HepG2 (cell line): ENCODE measurements around the gene ABHD1. TPM values are rescaled to one million over a fixed set of nuclear protein-coding genes. Genes with fewer than 3 reads are reported as not detected.

ENCODE experiments used
- ATF7 ChIP-seq, 2 experiments: fragments of 450-650 bp in 1 of 2; sonication (generic) in 1 of 2; formaldehyde crosslinking in 1 of 2; IDR thresholded peaks; 2 replicates each; pipeline versions ENCODE4 v1.4.0 to v1.6.1; 2016 to 2020; ENCODE audit warnings: antibody characterized with exemption in 1 of 2, mild to moderate bottlenecking in 1 of 2, missing genetic modification reagents in 1 of 2
- IRX3 ChIP-seq: sonication (generic); formaldehyde crosslinking; IDR thresholded peaks from 2 replicates; pipeline ENCODE4 v1.8.1; 2023; ENCODE audit warnings: mild to moderate bottlenecking, low read depth, missing genetic modification reagents, borderline replicate concordance
- NR1H2 ChIP-seq: sonication (generic); formaldehyde crosslinking; IDR thresholded peaks from 2 replicates; pipeline ENCODE4 v1.8.1; 2022; ENCODE audit warnings: low read depth, missing genetic modification reagents, borderline replicate concordance
- ONECUT2 ChIP-seq: sonication (generic); formaldehyde crosslinking; IDR thresholded peaks from 2 replicates; pipeline ENCODE4 v1.4.0; 2020; ENCODE audit warnings: missing genetic modification reagents
- ZFP36L1 ChIP-seq: sonication (generic); formaldehyde crosslinking; IDR thresholded peaks from 2 replicates; pipeline ENCODE4 v1.8.0; 2022; ENCODE audit warnings: mild to moderate bottlenecking, missing genetic modification reagents, moderate library complexity
- ZNF761 ChIP-seq: sonication (generic); formaldehyde crosslinking; conservative IDR thresholded peaks from 2 replicates; pipeline ENCODE4 v1.4.0; 2020; ENCODE audit warnings: mild to moderate bottlenecking, missing genetic modification reagents
- polyA plus RNA-seq, 8 experiments: library from polyadenylated mRNA; depleted of rRNA in 3 of 8; stranded (reverse) in 7 of 8; unstranded in 1 of 8; fragments of >200 nt; fragmentation: Illumina TruSeq in 4 of 8; extraction: Trizol in 4 of 8; gene quantifications; 2 replicates each; pipeline versions ENCODE4 v1.2.1 to v1.2.3, GENCODE V29; 2011 to 2016; ENCODE audit warnings: low read depth in 4 of 8, missing spikeins in 1 of 8, mixed read lengths in 1 of 8; ENCODE audit not compliant: insufficient read depth in 1 of 8
- total RNA-seq, 5 experiments: library from RNA; depleted of rRNA; stranded (reverse); fragments of >200 nt; fragmentation: Illumina TruSeq; extraction: Trizol; gene quantifications; 2 replicates each; pipeline ENCODE4 v1.2.3, GENCODE V29; 2016; ENCODE audit warnings: low read depth in 1 of 5
- TF ChIP-seq, protein P1 (sequence below): sonication (generic); formaldehyde crosslinking; IDR thresholded peaks from 2 replicates; pipeline ENCODE4 v1.5.0; 2020; ENCODE audit warnings: missing genetic modification reagents
- TF ChIP-seq, protein P2 (sequence below): sonication (generic); formaldehyde crosslinking; IDR thresholded peaks from 2 replicates; pipeline ENCODE4 v1.4.0; 2020; ENCODE audit warnings: mild to moderate bottlenecking, low read depth, missing genetic modification reagents
- TF ChIP-seq, protein P3 (sequence below): sonication (generic); formaldehyde crosslinking; IDR thresholded peaks from 2 replicates; pipeline ENCODE4 v1.5.0; 2020; ENCODE audit warnings: missing genetic modification reagents
- TF ChIP-seq, protein P4 (sequence below): sonication (generic); formaldehyde crosslinking; IDR thresholded peaks from 2 replicates; pipeline ENCODE4 v1.8.0; 2022; ENCODE audit warnings: mild to moderate bottlenecking, missing genetic modification reagents, moderate library complexity
- TF ChIP-seq, protein P5 (sequence below): sonication (generic); formaldehyde crosslinking; IDR thresholded peaks from 2 replicates; pipeline ENCODE4 v1.5.1; 2020; ENCODE audit warnings: mild to moderate bottlenecking, missing genetic modification reagents, borderline replicate concordance
- TF ChIP-seq, protein P6 (sequence below): sonication (generic); formaldehyde crosslinking; IDR thresholded peaks from 2 replicates; pipeline ENCODE4 v1.5.0; 2020; ENCODE audit warnings: missing genetic modification reagents, mild to moderate bottlenecking, borderline replicate concordance
- TF ChIP-seq, protein P7 (sequence below): sonication (generic); formaldehyde crosslinking; IDR thresholded peaks from 2 replicates; pipeline ENCODE4 v1.4.0; 2020; ENCODE audit warnings: missing genetic modification reagents

Gene ABHD1
- total and polyA plus RNA-seq, 2 of the 13 experiments (the other 11 are each of a cell fraction or from before 2014, with no cell fraction given) = 0.04 to 0.81 TPM

DNA sequence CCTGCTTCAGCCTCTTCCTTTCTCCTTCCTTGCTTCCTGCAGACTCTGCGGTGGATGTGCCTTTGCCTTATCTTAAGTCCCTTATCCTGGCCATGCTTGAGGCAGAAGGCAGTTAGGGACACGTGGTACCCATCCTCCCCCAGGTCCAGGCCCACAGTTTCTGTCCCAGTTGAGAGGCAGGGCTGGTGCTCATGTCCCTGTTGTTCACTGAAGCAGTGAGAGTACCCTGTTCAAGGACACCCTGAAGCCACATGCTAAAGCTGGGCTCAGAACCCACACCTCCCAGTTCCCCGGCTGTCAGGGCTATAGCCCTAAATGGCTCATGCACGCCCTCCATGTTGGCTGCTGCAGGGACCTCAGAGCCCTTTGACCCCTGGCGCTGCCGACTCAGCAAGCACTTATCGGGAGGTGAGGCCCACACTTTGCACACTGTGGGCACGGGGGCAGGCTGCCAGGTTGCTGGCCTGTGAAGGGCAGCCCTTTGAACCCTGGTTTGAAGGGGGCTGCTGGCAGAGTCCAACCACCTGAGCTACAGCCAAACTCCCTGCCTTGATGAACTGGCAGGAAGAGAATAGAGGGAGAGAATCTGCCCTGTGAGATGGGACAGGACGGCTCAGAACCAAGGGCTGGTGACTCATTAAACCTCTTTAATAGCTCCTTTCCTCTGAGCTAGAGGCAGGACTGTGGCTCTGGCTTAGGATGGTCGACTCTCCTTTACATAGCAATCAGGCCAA, 30.8 kb upstream of the ABHD1 start (continued):
- TF ChIP-seq, protein P1, sequence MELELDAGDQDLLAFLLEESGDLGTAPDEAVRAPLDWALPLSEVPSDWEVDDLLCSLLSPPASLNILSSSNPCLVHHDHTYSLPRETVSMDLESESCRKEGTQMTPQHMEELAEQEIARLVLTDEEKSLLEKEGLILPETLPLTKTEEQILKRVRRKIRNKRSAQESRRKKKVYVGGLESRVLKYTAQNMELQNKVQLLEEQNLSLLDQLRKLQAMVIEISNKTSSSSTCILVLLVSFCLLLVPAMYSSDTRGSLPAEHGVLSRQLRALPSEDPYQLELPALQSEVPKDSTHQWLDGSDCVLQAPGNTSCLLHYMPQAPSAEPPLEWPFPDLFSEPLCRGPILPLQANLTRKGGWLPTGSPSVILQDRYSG (CRISPR knock-in tag) = no peak
- TF ChIP-seq, protein P2, sequence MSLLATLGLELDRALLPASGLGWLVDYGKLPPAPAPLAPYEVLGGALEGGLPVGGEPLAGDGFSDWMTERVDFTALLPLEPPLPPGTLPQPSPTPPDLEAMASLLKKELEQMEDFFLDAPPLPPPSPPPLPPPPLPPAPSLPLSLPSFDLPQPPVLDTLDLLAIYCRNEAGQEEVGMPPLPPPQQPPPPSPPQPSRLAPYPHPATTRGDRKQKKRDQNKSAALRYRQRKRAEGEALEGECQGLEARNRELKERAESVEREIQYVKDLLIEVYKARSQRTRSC (CRISPR knock-in tag) = no peak
- TF ChIP-seq ONECUT2 (CRISPR knock-in tag) (no peak), ATF7 (IDR thresholded peaks at IDR 0.05) (no peak), ATF7 (CRISPR knock-in tag; IDR thresholded peaks at IDR 0.05) (no peak), IRX3 (no peak), ZNF761 (CRISPR knock-in tag) (peak; percentile 41; the same call in 1 of the 2 replicates), ZFP36L1 (CRISPR knock-in tag) (peak; percentile 31; the same call in 1 of the 2 replicates), NR1H2 (CRISPR knock-in tag) (no peak)
- TF ChIP-seq, protein P3, sequence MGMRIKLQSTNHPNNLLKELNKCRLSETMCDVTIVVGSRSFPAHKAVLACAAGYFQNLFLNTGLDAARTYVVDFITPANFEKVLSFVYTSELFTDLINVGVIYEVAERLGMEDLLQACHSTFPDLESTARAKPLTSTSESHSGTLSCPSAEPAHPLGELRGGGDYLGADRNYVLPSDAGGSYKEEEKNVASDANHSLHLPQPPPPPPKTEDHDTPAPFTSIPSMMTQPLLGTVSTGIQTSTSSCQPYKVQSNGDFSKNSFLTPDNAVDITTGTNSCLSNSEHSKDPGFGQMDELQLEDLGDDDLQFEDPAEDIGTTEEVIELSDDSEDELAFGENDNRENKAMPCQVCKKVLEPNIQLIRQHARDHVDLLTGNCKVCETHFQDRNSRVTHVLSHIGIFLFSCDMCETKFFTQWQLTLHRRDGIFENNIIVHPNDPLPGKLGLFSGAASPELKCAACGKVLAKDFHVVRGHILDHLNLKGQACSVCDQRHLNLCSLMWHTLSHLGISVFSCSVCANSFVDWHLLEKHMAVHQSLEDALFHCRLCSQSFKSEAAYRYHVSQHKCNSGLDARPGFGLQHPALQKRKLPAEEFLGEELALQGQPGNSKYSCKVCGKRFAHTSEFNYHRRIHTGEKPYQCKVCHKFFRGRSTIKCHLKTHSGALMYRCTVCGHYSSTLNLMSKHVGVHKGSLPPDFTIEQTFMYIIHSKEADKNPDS (CRISPR knock-in tag) = no peak
- TF ChIP-seq, protein P4, sequence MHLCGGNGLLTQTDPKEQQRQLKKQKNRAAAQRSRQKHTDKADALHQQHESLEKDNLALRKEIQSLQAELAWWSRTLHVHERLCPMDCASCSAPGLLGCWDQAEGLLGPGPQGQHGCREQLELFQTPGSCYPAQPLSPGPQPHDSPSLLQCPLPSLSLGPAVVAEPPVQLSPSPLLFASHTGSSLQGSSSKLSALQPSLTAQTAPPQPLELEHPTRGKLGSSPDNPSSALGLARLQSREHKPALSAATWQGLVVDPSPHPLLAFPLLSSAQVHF (CRISPR knock-in tag) = no peak
- TF ChIP-seq, protein P5, sequence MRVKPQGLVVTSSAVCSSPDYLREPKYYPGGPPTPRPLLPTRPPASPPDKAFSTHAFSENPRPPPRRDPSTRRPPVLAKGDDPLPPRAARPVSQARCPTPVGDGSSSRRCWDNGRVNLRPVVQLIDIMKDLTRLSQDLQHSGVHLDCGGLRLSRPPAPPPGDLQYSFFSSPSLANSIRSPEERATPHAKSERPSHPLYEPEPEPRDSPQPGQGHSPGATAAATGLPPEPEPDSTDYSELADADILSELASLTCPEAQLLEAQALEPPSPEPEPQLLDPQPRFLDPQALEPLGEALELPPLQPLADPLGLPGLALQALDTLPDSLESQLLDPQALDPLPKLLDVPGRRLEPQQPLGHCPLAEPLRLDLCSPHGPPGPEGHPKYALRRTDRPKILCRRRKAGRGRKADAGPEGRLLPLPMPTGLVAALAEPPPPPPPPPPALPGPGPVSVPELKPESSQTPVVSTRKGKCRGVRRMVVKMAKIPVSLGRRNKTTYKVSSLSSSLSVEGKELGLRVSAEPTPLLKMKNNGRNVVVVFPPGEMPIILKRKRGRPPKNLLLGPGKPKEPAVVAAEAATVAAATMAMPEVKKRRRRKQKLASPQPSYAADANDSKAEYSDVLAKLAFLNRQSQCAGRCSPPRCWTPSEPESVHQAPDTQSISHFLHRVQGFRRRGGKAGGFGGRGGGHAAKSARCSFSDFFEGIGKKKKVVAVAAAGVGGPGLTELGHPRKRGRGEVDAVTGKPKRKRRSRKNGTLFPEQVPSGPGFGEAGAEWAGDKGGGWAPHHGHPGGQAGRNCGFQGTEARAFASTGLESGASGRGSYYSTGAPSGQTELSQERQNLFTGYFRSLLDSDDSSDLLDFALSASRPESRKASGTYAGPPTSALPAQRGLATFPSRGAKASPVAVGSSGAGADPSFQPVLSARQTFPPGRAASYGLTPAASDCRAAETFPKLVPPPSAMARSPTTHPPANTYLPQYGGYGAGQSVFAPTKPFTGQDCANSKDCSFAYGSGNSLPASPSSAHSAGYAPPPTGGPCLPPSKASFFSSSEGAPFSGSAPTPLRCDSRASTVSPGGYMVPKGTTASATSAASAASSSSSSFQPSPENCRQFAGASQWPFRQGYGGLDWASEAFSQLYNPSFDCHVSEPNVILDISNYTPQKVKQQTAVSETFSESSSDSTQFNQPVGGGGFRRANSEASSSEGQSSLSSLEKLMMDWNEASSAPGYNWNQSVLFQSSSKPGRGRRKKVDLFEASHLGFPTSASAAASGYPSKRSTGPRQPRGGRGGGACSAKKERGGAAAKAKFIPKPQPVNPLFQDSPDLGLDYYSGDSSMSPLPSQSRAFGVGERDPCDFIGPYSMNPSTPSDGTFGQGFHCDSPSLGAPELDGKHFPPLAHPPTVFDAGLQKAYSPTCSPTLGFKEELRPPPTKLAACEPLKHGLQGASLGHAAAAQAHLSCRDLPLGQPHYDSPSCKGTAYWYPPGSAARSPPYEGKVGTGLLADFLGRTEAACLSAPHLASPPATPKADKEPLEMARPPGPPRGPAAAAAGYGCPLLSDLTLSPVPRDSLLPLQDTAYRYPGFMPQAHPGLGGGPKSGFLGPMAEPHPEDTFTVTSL (CRISPR knock-in tag) = no peak
- TF ChIP-seq, protein P6, sequence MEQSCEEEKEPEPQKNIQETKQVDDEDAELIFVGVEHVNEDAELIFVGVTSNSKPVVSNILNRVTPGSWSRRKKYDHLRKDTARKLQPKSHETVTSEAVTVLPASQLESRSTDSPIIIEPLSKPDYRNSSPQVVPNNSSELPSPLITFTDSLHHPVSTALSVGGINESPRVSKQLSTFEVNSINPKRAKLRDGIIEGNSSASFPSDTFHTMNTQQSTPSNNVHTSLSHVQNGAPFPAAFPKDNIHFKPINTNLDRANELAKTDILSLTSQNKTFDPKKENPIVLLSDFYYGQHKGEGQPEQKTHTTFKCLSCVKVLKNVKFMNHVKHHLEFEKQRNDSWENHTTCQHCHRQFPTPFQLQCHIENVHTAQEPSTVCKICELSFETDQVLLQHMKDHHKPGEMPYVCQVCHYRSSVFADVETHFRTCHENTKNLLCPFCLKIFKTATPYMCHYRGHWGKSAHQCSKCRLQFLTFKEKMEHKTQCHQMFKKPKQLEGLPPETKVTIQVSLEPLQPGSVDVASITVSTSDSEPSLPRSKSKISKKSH = peak; percentile 69; the same call in 1 of the 2 replicates
- TF ChIP-seq, protein P7, sequence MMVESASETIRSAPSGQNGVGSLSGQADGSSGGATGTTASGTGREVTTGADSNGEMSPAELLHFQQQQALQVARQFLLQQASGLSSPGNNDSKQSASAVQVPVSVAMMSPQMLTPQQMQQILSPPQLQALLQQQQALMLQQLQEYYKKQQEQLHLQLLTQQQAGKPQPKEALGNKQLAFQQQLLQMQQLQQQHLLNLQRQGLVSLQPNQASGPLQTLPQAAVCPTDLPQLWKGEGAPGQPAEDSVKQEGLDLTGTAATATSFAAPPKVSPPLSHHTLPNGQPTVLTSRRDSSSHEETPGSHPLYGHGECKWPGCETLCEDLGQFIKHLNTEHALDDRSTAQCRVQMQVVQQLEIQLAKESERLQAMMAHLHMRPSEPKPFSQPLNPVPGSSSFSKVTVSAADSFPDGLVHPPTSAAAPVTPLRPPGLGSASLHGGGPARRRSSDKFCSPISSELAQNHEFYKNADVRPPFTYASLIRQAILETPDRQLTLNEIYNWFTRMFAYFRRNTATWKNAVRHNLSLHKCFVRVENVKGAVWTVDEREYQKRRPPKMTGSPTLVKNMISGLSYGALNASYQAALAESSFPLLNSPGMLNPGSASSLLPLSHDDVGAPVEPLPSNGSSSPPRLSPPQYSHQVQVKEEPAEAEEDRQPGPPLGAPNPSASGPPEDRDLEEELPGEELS = peak; percentile 87
